ENCODE measurements around the gene TBC1D9B.

Gene TBC1D9B

GRCh38 chr5:179870403-179870903 is 37.2 kb downstream of the TBC1D9B start:
- peak; percentile 41 for TF ChIP-seq CTCF (IDR thresholded peaks at IDR 0.05; ENCODE audit: insufficient read depth, low read length, missing control alignments)
- CTCF ChIA-PET: interaction anchor here (0.7 to 1.8 kb wide), 4 partner anchors 8 to 198 kb away, joined by 3 to 10 read pairs (median 4); no protein-coding TSS in a partner anchor
- DNase-seq (ENCODE audit: low read depth, low spot score): no peak
- H3K4me3 ChIP-seq (ENCODE audit: low read depth, low read length): no peak overlapping the region
- POLR2A ChIA-PET: interaction anchor here (1.0 kb wide), 1 partner anchor 8 kb away, joined by 3 read pairs; no protein-coding TSS in a partner anchor

- POLR2A ChIA-PET: interaction anchor here (1.0 kb wide), 1 partner anchor 8 kb away, joined by 3 read pairs; no protein-coding TSS in a partner anchor
- DNase-seq (ENCODE audit: low read depth, low spot score): no peak
- H3K4me3 ChIP-seq (ENCODE audit: low read depth, low read length): no peak overlapping the region
- CTCF ChIA-PET: interaction anchor here (1.0 to 1.8 kb wide), 5 partner anchors 7 to 71 kb away, joined by 3 to 10 read pairs (median 3); no protein-coding TSS in a partner anchor
- TF ChIP-seq CTCF (IDR thresholded peaks at IDR 0.05; ENCODE audit: insufficient read depth, low read length, missing control alignments): no peak
These were observed 37.9 kb downstream of the TBC1D9B start for GRCh38 chr5:179869641-179870402.

GRCh38 chr5:179869101-179869500 is 38.6 kb downstream of the TBC1D9B start:
- H3K4me3 ChIP-seq (ENCODE audit: low read depth, low read length): no peak overlapping the region
- TF ChIP-seq CTCF (IDR thresholded peaks at IDR 0.05; ENCODE audit: insufficient read depth, low read length, missing control alignments): no peak
- ChIA-PET CTCF (interaction anchor here (1.0 to 1.2 kb wide), 2 partner anchors 14 to 71 kb away, joined by 3 read pairs; no protein-coding TSS in a partner anchor), POLR2A (no interaction called here)
- no peak for DNase-seq (ENCODE audit: low read depth, low spot score)

- H3K4me3 ChIP-seq (ENCODE audit: low read depth, low read length): no peak overlapping the region
- POLR2A ChIA-PET: interaction anchor here (0.8 kb wide), 1 partner anchor 10 kb away, joined by 3 read pairs; no protein-coding TSS in a partner anchor
- DNase-seq (ENCODE audit: low read depth, low spot score): no peak
- CTCF ChIA-PET: interaction anchor here (0.7 to 1.2 kb wide), 4 partner anchors 9 to 105 kb away, joined by 3 read pairs; no protein-coding TSS in a partner anchor
- no peak for TF ChIP-seq CTCF (IDR thresholded peaks at IDR 0.05; ENCODE audit: insufficient read depth, low read length, missing control alignments)
These were observed 39.2 kb downstream of the TBC1D9B start for GRCh38 chr5:179868541-179868940.

- DNase-seq (ENCODE audit: low read depth, low spot score): no peak
- CTCF ChIA-PET: interaction anchor here (0.7 to 1.2 kb wide), 3 partner anchors 11 to 104 kb away, joined by 3 read pairs; no protein-coding TSS in a partner anchor
- TF ChIP-seq CTCF (IDR thresholded peaks at IDR 0.05; ENCODE audit: insufficient read depth, low read length, missing control alignments): no peak
- POLR2A ChIA-PET: no interaction called here
- no peak overlapping the region for H3K4me3 ChIP-seq (ENCODE audit: low read depth, low read length)
These were observed 40.2 kb downstream of the TBC1D9B start for GRCh38 chr5:179867476-179867875.

- ChIA-PET POLR2A (no interaction called here), CTCF (no interaction called here)
These were observed 40.6 kb downstream of the TBC1D9B start for GRCh38 chr5:179867079-179867465.

More at GRCh38 chr5:179867079-179867465, 40.6 kb downstream of the TBC1D9B start:
- H3K4me3 ChIP-seq (ENCODE audit: low read depth, low read length): no peak overlapping the region
- no peak for DNase-seq (ENCODE audit: low read depth, low spot score)
- TF ChIP-seq CTCF (IDR thresholded peaks at IDR 0.05; ENCODE audit: insufficient read depth, low read length, missing control alignments): no peak

Data from AG04449 (cell line).